Measurements from ENCODE around the gene CSAG3.
"Not testable (repeated sequence)": the region's sequence is repeated elsewhere in the genome, so short reads cannot be mapped to it uniquely, and the experiment has no call there.

Gene CSAG3

GRCh38 chrX:152735101-152735500 lies 23.9 kb upstream of the CSAG3 start:
- ATAC-seq (ENCODE audit: low read depth) = no peak
- no peak for TF ChIP-seq CTCF (IDR thresholded peaks at IDR 0.05; ENCODE audit: poor library complexity, severe bottlenecking)
- H3K9me3 ChIP-seq (ENCODE audit: severe bottlenecking) = no peaks in the 10 kb centered on the region

GRCh38 chrX:152735860-152736511 lies 23.0 kb upstream of the CSAG3 start:
- H3K27me3 ChIP-seq (ENCODE audit: insufficient read depth, poor library complexity, severe bottlenecking) = no peaks in the 10 kb centered on the region
- H3K4me1 ChIP-seq (ENCODE audit: insufficient read depth, poor library complexity, severe bottlenecking) = no peaks in the 10 kb centered on the region
- H3K36me3 ChIP-seq (ENCODE audit: low read depth) = no peaks in the 10 kb centered on the region
- TF ChIP-seq CTCF (IDR thresholded peaks at IDR 0.05; ENCODE audit: poor library complexity, severe bottlenecking) = no peak
- no peak for DNase-seq (ENCODE audit: low spot score)
- H3K27ac ChIP-seq (ENCODE audit: poor library complexity, severe bottlenecking) = no peak overlapping the region
- H3K4me3 ChIP-seq (ENCODE audit: severe bottlenecking) = no peak overlapping the region
- ATAC-seq (ENCODE audit: low read depth) = no peak
- H3K9me3 ChIP-seq (ENCODE audit: severe bottlenecking) = no peaks in the 10 kb centered on the region

More at GRCh38 chrX:152735101-152735500, 23.9 kb upstream of the CSAG3 start:
- H3K27me3 ChIP-seq (ENCODE audit: insufficient read depth, poor library complexity, severe bottlenecking) = no peaks in the 10 kb centered on the region
- H3K36me3 ChIP-seq (ENCODE audit: low read depth) = no peaks in the 10 kb centered on the region
- no peak overlapping the region for H3K4me3 ChIP-seq (ENCODE audit: severe bottlenecking)
- H3K4me1 ChIP-seq (ENCODE audit: insufficient read depth, poor library complexity, severe bottlenecking) = no peaks in the 10 kb centered on the region
- H3K27ac ChIP-seq (ENCODE audit: poor library complexity, severe bottlenecking) = no peak overlapping the region
- no peak for DNase-seq (ENCODE audit: low spot score)

GRCh38 chrX:152736528-152736927 lies 22.5 kb upstream of the CSAG3 start:
- not testable (repeated sequence) for ATAC-seq (ENCODE audit: low read depth); H3K27ac ChIP-seq (ENCODE audit: poor library complexity, severe bottlenecking); H3K9me3 ChIP-seq (ENCODE audit: severe bottlenecking); H3K27me3 ChIP-seq (ENCODE audit: insufficient read depth, poor library complexity, severe bottlenecking); H3K4me1 ChIP-seq (ENCODE audit: insufficient read depth, poor library complexity, severe bottlenecking); H3K4me3 ChIP-seq (ENCODE audit: severe bottlenecking); DNase-seq (ENCODE audit: low spot score); H3K36me3 ChIP-seq (ENCODE audit: low read depth)

GRCh38 chrX:152738560-152738959 lies 20.5 kb upstream of the CSAG3 start:
- Histone ChIP-seq H3K4me1 (ENCODE audit: insufficient read depth, poor library complexity, severe bottlenecking) (no peaks in the 10 kb centered on the region), H3K36me3 (ENCODE audit: low read depth) (no peaks in the 10 kb centered on the region), H3K27me3 (ENCODE audit: insufficient read depth, poor library complexity, severe bottlenecking) (no peaks in the 10 kb centered on the region), H3K4me3 (ENCODE audit: severe bottlenecking) (no peak overlapping the region), H3K27ac (ENCODE audit: poor library complexity, severe bottlenecking) (no peak overlapping the region), H3K9me3 (ENCODE audit: severe bottlenecking) (no peaks in the 10 kb centered on the region)
- no peak for TF ChIP-seq CTCF (IDR thresholded peaks at IDR 0.05; ENCODE audit: poor library complexity, severe bottlenecking)
- ATAC-seq (ENCODE audit: low read depth) (no peak), DNase-seq (ENCODE audit: low spot score) (no peak)

- H3K27me3 ChIP-seq (ENCODE audit: insufficient read depth, poor library complexity, severe bottlenecking); H3K9me3 ChIP-seq (ENCODE audit: severe bottlenecking); H3K4me3 ChIP-seq (ENCODE audit: severe bottlenecking); ATAC-seq (ENCODE audit: low read depth); DNase-seq (ENCODE audit: low spot score); H3K4me1 ChIP-seq (ENCODE audit: insufficient read depth, poor library complexity, severe bottlenecking); H3K36me3 ChIP-seq (ENCODE audit: low read depth); H3K27ac ChIP-seq (ENCODE audit: poor library complexity, severe bottlenecking): not testable (repeated sequence)
Observed at GRCh38 chrX:152753686-152754650, 5.0 kb upstream of the CSAG3 start, which contains the start of gene MAGEA2. Gene MAGEA2 (minus strand): TSS chrX:152753842. CDS start chrX:152751363, 2,479 bp downstream.

GRCh38 chrX:152754871-152755270 lies 4.1 kb upstream of the CSAG3 start:
- not testable (repeated sequence) for DNase-seq (ENCODE audit: low spot score); H3K27ac ChIP-seq (ENCODE audit: poor library complexity, severe bottlenecking); H3K4me1 ChIP-seq (ENCODE audit: insufficient read depth, poor library complexity, severe bottlenecking); ATAC-seq (ENCODE audit: low read depth); H3K4me3 ChIP-seq (ENCODE audit: severe bottlenecking); H3K9me3 ChIP-seq (ENCODE audit: severe bottlenecking); H3K36me3 ChIP-seq (ENCODE audit: low read depth); H3K27me3 ChIP-seq (ENCODE audit: insufficient read depth, poor library complexity, severe bottlenecking)

GRCh38 chrX:152759544-152759943 lies 526 bp downstream of the CSAG3 start:
- H3K4me3 ChIP-seq (ENCODE audit: severe bottlenecking); H3K9me3 ChIP-seq (ENCODE audit: severe bottlenecking); H3K4me1 ChIP-seq (ENCODE audit: insufficient read depth, poor library complexity, severe bottlenecking); DNase-seq (ENCODE audit: low spot score); H3K27ac ChIP-seq (ENCODE audit: poor library complexity, severe bottlenecking); H3K36me3 ChIP-seq (ENCODE audit: low read depth); ATAC-seq (ENCODE audit: low read depth); H3K27me3 ChIP-seq (ENCODE audit: insufficient read depth, poor library complexity, severe bottlenecking): not testable (repeated sequence)

- H3K9me3 ChIP-seq (ENCODE audit: severe bottlenecking); ATAC-seq (ENCODE audit: low read depth); H3K4me3 ChIP-seq (ENCODE audit: severe bottlenecking); H3K27ac ChIP-seq (ENCODE audit: poor library complexity, severe bottlenecking); H3K27me3 ChIP-seq (ENCODE audit: insufficient read depth, poor library complexity, severe bottlenecking); H3K4me1 ChIP-seq (ENCODE audit: insufficient read depth, poor library complexity, severe bottlenecking); H3K36me3 ChIP-seq (ENCODE audit: low read depth); DNase-seq (ENCODE audit: low spot score): not testable (repeated sequence)
Observed at GRCh38 chrX:152761582-152761981, 2.6 kb downstream of the CSAG3 start.
